HFF-Myc (cell line): Measurements from ENCODE around the gene APCDD1L.
"Not testable (repeated sequence)": the region's sequence is repeated elsewhere in the genome, so short reads cannot be mapped to it uniquely, and the experiment has no call there.

ENCODE experiments used
- DNase-seq: peaks from one replicate; pipeline ENCODE4 v3.0.0-alpha.2; 2011; ENCODE audit warnings: low read depth; ENCODE audit errors: extremely low read depth
- H3K4me3 ChIP-seq: replicated peaks from 2 replicates; pipeline ENCODE4 v1.5.1; 2011; ENCODE audit warnings: low read depth, mild to moderate bottlenecking, control low read depth, low read length
- CTCF ChIP-seq: IDR thresholded peaks from 2 replicates; pipeline ENCODE4 v1.5.1; 2012; ENCODE audit warnings: mild to moderate bottlenecking, low read depth, low read length, control low read depth; ENCODE audit errors: missing control alignments

The APCDD1L gene

DNA sequence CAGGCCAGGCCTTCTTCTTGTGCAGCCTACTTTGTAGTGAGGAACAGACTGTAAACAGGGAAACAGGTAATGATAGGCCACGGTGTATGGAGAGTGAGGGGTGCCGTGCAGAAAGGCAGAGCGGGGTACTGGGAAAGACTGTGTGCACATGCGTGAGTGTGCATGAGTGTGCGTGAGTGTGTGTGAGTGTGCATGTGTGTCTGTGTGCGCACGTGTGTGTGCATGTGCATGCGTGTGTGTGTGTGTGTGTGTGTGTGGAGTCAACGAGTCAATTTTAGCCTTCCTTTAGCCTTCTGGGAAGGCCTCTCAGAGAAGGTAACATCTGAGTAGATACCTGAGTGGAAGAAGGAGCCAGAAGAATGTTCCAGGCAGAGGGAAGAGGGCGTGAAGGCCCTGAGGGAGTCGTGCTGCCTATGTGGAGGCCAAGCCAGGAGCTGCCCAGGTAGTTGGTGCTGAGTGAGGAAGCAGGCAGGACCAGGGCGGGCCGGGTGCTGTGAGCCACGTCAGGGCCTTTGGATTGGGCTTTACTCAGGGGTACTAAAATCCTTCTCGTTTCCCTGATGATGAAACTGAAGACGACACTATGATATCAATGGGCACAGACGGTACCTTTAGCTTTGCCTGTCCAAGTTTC lies 6.3 kb downstream of the APCDD1L start:
- H3K4me3 ChIP-seq, result no peak overlapping the region
- no peak for DNase-seq
- TF ChIP-seq CTCF, result no peak

DNA sequence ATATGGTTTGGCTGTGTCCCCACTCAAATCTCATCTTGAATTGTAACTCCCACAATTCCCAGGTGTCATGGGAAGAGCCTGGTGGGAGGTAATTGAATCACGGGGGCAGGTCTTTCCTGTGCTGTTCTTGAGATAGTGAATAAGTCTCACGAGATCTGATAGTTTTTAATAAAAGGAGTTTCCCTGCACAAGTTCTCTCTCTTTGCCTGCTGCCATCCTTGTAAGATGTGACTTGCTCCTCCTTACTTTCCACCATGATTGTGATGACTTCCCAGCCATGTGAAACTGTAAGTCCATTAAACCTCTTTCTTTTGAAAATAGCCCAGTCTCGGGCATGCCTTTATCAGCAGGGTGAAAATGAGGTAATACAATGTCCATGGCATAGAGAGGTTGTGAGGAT lies 8.2 kb downstream of the APCDD1L start:
- H3K4me3 ChIP-seq, DNase-seq: not testable (repeated sequence)

DNA sequence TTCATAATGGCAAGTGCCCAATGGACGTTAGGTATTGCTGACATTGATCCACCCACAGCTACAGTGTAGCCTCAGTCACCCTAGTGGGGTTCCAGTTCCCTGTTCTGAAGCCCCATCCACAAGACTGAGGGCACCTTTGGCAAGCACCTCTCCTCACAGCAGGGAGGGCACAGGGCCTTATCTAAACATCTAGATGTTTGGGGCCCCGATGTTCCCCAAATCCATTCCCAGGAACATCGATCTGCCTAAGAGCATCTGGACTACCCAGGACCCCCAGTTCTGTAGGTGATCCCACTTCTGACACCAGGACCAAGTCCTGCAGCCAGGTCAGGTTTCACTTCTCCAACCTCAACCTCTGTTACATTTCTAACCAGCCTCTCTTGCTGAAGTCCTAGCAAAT lies 10.6 kb downstream of the APCDD1L start:
- DNase-seq, result no peak
- TF ChIP-seq CTCF, result no peak
- H3K4me3 ChIP-seq, result no peak overlapping the region

GRCh38 chr20:58503668-58504067 lies 11.5 kb downstream of the APCDD1L start:
- H3K4me3 ChIP-seq, result no peak overlapping the region
- TF ChIP-seq CTCF, result no peak
- DNase-seq, result no peak

GRCh38 chr20:58500256-58500655 lies 14.9 kb downstream of the APCDD1L start:
- no peak for TF ChIP-seq CTCF
- no peak for DNase-seq
- no peak overlapping the region for H3K4me3 ChIP-seq

DNA sequence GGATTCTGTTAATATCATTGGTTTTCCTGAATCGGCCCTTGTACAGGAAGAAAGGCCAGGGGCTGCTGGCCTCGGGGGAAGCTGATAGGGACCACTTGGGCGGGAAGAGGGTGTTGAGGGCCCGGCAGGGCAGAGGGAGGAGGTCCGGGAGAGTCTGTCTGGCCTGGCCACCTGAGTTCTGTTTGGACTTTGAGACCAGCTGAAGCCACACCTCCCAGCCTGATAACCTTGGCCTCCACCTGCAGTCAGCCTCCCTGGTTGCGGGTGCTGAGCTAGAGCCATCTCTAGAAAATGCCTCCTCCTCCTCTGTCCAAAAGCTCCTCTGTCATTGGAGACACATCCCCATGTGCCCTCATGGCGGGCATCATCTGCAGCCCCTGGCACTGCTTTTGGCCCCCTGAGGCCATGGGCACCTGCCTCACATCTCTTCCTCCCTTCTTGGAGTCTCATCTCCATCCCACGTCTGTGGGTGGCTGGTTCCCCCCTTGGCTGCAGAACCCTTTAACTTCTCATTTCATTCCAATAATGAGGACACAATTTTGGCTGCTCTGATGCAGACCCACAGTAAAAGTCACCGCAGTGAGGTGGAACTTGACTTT lies 16.6 kb downstream of the APCDD1L start:
- no peak for TF ChIP-seq CTCF
- H3K4me3 ChIP-seq, result no peak overlapping the region
- DNase-seq, result no peak

GRCh38 chr20:58497724-58498469 lies 17.3 kb downstream of the APCDD1L start:
- no peak for DNase-seq
- H3K4me3 ChIP-seq, result no peak overlapping the region
- no peak for TF ChIP-seq CTCF
